Measurements from ENCODE around the gene BRME1.

BRME1 gene

GRCh38 chr19:13844130-13844631, 61.7 kb downstream of the BRME1 start:
- DNase-seq, result no peak

DNA sequence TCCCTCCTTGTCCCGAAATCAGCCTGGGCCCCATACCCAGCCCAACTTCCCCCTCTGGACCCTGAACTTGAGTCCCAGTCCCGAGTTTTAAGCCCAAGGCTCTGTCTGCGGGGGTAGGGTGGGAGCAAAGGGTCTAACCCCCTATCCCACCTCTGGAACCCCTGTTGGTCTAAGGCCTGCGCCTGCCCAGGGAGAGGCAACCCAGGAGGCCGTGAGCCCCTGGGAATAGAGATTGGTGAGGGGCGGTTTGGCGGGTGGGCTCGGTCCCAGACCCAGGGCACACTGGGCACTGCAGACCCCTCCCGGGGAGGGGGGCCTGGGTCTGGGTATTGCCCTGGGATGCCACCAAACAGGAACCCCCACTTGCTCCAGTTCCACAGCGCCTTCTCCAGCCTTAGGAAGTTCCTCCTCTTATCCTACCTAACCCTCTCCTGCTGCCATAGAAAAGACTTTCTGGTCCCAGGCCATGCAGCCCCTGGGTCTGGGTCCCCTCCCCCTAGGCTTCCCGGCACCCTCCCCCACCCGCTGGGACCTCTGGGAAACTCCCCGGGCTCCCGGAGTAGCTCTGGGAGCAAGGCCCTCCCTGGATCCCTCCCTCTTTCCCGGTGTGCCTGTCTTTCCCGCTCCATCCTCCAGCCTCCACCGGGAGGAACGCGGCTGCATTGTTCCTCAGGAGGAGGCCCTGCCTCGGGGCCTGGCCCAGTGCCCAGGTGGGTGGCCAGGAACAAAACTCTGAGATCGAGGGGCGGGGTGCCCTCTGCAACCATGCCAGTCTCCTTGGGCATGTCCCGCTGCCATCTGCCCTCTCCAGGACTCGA, 62.6 kb downstream of the BRME1 start:
- DNase-seq, result no peak

DNA sequence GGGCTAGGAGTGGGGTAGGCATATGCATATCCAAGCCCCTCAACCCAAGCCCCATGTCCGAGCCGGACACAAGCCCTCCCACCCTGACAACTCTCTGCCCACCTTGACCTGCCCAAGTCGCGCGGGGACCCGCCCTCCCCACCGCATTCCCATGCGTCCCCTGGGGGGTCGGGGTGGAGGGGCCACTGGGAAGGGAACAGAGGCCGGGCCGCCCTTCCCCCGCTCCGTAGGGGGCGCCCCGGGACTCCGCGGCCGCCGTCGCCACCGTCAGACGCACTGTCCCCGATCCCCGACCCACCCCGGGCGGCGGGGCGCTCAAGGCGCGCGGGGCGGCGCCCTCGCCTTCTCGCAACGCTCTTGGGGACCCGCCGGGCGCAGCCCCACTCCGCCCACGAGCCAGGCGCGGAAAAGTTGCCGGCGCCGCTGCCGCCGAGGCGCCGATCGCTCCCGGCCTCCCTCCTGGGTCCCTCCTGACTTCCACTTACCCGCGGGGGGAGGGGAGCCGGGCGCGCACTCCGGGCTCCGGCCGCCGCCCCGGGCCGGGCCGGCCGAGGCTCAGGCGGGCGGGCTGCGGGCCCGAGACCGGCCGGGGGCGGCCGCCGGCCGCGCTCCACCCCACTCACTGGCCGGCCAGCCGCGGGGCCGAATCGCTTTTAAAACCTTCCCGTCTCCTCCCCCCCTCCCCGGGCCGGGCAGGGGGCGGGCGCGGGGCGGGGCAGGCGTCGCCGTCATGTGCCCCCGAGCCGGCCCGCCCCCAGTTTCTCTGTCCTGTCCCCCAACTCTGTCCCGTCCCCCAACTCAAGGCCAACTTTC, 63.4 kb downstream of the BRME1 start:
- no peak for DNase-seq

DNA sequence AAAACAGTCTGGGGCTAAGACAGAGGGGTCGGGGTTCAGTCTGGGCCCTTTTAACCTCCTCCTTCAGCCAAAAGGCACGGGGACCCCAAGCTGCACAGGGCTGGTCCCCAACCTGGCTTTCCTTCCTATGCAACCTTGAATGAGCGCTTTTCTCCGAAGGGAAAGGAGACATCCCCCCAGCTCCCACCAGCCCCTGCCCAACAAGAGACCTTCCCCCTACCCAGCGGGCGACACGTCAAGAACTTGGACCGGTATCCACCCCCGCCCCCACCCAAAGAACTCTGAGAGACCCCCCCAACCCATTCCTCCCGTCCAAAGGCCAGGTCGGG, 64.0 kb downstream of the BRME1 start:
- DNase-seq, result no peak

GRCh38 chr19:13841086-13841961, 64.6 kb downstream of the BRME1 start:
- no peak for DNase-seq

DNA sequence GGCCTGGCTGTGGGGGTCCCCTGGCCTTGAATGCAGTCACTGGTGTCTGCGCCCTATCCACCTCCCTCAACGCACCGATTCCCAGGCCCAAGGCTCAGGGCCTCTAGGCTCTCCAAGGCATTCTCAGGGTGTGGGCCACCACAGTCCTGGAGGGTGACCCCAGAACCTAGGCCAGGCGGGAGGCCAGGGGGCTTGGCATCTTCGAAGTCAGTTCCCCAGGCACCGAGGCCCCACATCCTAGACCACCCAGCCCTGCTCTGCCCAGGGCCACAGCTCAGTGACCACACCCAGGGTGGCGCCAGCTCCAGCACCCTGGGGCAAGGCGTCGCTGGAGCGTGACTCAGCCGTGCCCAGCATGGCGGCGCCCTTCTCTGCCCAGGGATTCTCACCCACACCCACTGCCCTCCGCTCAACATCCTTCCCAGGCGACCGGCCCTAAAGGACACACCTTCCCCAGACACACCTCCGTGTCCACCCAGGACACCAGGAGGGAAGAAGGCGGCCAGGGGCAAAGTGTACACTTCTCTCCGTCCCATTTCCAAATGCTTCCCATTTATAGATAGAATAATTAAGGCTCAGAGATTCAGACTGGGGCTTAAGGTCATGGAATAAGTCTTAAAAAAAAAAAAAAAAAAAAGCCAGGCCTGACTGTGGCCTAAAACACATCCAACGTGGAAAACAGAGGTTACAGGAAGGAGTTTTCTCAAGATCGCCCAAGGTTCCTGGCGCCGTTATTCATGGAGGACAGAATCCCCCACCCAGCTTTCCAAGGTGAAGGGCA, 65.4 kb downstream of the BRME1 start:
- no peak for DNase-seq

DNA sequence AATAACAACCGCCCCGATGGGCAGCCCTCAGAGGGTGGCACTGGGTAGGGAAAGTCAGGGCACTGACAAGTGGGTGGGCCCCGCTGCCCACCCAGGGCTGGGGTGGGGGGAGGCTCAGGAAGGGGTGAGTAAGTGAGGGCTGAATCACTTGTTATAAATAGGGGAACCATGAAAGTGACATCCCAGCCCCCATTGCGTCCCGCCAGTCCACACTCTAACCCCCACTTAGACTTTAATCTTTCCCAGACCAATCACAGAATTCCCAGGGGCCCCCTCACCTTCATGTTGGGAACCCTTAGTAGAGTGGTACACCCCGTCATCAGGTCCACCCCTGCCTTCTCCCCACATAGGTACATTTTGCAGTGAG, 66.0 kb downstream of the BRME1 start:
- no peak for DNase-seq

GRCh38 chr19:13839130-13839937, 66.6 kb downstream of the BRME1 start:
- DNase-seq, result no peak

- DNase-seq, result no peak
Measured at GRCh38 chr19:13838435-13839129, 67.3 kb downstream of the BRME1 start.

- DNase-seq, result no peak
Measured at GRCh38 chr19:13835791-13836723, 69.9 kb downstream of the BRME1 start.

DNA sequence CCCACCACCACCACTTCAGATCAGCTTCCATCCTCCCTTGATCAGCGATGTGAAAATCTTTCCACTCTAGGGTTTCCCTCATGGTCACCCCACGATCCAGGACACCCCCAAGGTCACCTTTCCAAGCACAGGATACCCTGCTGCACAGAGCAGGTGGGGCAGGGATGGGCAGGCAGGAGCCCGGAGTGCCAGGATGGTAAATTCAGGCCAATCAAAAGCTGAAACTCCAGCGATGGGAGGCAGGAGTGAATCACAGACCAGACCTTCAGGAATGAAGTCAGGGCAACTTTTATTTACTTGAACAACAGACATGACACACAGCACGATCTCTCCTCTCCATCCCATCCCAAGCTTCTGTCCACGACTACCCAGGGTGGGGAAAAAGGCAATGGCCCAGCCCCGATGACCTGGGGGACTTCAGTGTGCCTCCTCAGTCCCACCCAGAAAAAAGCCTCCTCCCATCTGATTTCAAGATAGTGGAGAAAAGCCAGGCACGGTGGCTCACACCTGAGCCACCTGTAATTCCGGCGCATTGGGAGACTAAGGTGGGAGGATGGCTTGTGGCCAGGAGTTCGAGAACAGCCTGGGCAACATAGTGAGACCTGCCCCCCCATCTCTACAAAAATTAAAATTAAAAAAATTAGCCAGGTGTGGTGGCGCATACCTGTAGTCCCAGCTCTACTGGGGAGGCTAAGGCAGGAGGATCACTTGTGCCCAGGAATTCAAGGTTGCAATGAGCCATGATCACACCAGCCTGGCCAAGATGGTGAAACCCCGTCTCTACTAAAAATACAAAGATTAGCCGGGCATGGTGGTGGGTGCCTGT, 71.5 kb downstream of the BRME1 start:
- no peak for DNase-seq

GRCh38 chr19:13833330-13834243, 72.3 kb downstream of the BRME1 start:
- DNase-seq, result peak; percentile 48 to 68

Data from NCI-H187 (cell line).